Keratinocyte (primary cell): ENCODE data around the gene NCOA7. TPM values are rescaled to one million over a fixed set of nuclear protein-coding genes. Genes with fewer than 3 reads are reported as not detected.

Experiments used
- DNase-seq: peaks from one replicate; pipeline ENCODE4 v3.0.0-alpha.2; 2011; ENCODE audit warnings: low read depth, missing footprints, low spot score
- FAIRE-seq: peaks from 2 replicates; lab custom pipeline; 2011; peaks lifted over from hg19 to GRCh38; lab: Jason Lieb, UNC
- H2AFZ ChIP-seq: 2 replicates; pipeline ENCODE4 v1.6.0; 2012; ENCODE audit warnings: low read length, control low read depth, inconsistent platforms; ENCODE audit not compliant: control insufficient read depth
- H3K27ac ChIP-seq: 2 replicates; pipeline ENCODE4 v1.5.1; 2011; ENCODE audit warnings: low read length; ENCODE audit not compliant: control insufficient read depth, insufficient read depth
- H3K27me3 ChIP-seq: 3 replicates; pipeline ENCODE4 v1.6.0; 2011; ENCODE audit warnings: low read length; ENCODE audit not compliant: control insufficient read depth, insufficient read depth; ENCODE audit errors: extremely low read depth
- H3K36me3 ChIP-seq, 2 experiments: 2 replicates in 1 of 2; 3 replicates in 1 of 2; pipeline ENCODE4 v1.5.1; 2011; ENCODE audit warnings: low read length in 2 of 2, mild to moderate bottlenecking in 1 of 2; ENCODE audit not compliant: control insufficient read depth in 2 of 2, insufficient read depth in 2 of 2; ENCODE audit errors: extremely low read depth in 1 of 2
- H3K4me1 ChIP-seq: 3 replicates; pipeline ENCODE4 v1.5.1; 2011; ENCODE audit warnings: low read length; ENCODE audit not compliant: control insufficient read depth, insufficient read depth; ENCODE audit errors: extremely low read depth
- H3K4me2 ChIP-seq: 3 replicates; pipeline ENCODE4 v1.6.0; 2011; ENCODE audit warnings: low read depth, low read length; ENCODE audit not compliant: control insufficient read depth, insufficient read depth; ENCODE audit errors: extremely low read depth
- H3K4me3 ChIP-seq, 3 experiments: fragments of 200-600 bp in 1 of 3; sonication (generic) in 1 of 3; 2 replicates in 2 of 3; 3 replicates in 1 of 3; pipeline ENCODE4 v1.5.1; 2011 to 2016; ENCODE audit warnings: low read length in 3 of 3, mild to moderate bottlenecking in 3 of 3, control low read depth in 2 of 3, inconsistent platforms in 1 of 3, low read depth in 1 of 3, mixed read lengths in 1 of 3, mixed run types in 1 of 3, moderate library complexity in 1 of 3; ENCODE audit not compliant: control insufficient read depth in 2 of 3, insufficient read depth in 2 of 3; ENCODE audit errors: extremely low read depth in 1 of 3
- H3K79me2 ChIP-seq: 2 replicates; pipeline ENCODE4 v1.6.0; 2012; ENCODE audit warnings: low read length; ENCODE audit not compliant: control insufficient read depth, insufficient read depth
- H3K9ac ChIP-seq: 3 replicates; pipeline ENCODE4 v1.6.0; 2011; ENCODE audit warnings: low read length; ENCODE audit not compliant: control insufficient read depth, insufficient read depth; ENCODE audit errors: extremely low read depth
- H3K9me1 ChIP-seq: 3 replicates; pipeline ENCODE4 v1.6.0; 2011; ENCODE audit warnings: low read length; ENCODE audit not compliant: control insufficient read depth, insufficient read depth; ENCODE audit errors: extremely low read depth
- H3K9me3 ChIP-seq: 2 replicates; pipeline ENCODE4 v1.5.1; 2012; ENCODE audit warnings: low read depth, low read length; ENCODE audit not compliant: control insufficient read depth
- H4K20me1 ChIP-seq: 3 replicates; pipeline ENCODE4 v1.6.0; 2011; ENCODE audit warnings: low read length; ENCODE audit not compliant: control insufficient read depth, insufficient read depth; ENCODE audit errors: extremely low read depth
- EZH2 ChIP-seq: IDR thresholded peaks from one replicate; pipeline ENCODE4 v1.6.1; 2012; ENCODE audit warnings: inconsistent platforms, mild to moderate bottlenecking, low read length, moderate library complexity
- dilution Hi-C: fragments of 300-500 bp; cut with MboI; formaldehyde crosslinking; loops from one replicate; pipeline ENCODE4 v1.7.0; 2020; ENCODE audit warnings: low sequenced_read_pairs; ENCODE audit not compliant: extremely low pct_ligation_motif_present
- polyA plus RNA-seq, 5 experiments: library from polyadenylated mRNA; depleted of rRNA in 3 of 5; stranded (reverse) in 3 of 5; stranded (forward) in 1 of 5; unstranded in 1 of 5; fragments of >200 nt; gene quantifications; 1 replicate in 1 of 5; 2 replicates in 3 of 5; 3 replicates in 1 of 5; pipeline versions ENCODE4 v1.2.1 to v1.2.3, GENCODE V29; 2011 to 2012; ENCODE audit warnings: missing spikeins in 2 of 5, low read depth in 1 of 5, low replicate concordance in 1 of 5
- TF ChIP-seq, protein P1 (sequence below), 3 experiments: IDR thresholded peaks in 1 of 3; conservative IDR thresholded peaks in 1 of 3; optimal IDR thresholded peaks in 1 of 3; 2 replicates in 2 of 3; 3 replicates in 1 of 3; pipeline versions ENCODE3 to v1.5.1; 2011; ENCODE audit warnings: low read length in 3 of 3, mild to moderate bottlenecking in 3 of 3, moderate library complexity in 2 of 3, control low read depth in 1 of 3, inconsistent platforms in 1 of 3; ENCODE audit not compliant: insufficient read depth in 2 of 3; ENCODE audit errors: extremely low read depth in 1 of 3

NCOA7 gene
- polyA plus RNA-seq, 1 donor (not counting 4 experiments of a cell fraction or from before 2014, with no cell fraction given): 20.5 TPM

DNA sequence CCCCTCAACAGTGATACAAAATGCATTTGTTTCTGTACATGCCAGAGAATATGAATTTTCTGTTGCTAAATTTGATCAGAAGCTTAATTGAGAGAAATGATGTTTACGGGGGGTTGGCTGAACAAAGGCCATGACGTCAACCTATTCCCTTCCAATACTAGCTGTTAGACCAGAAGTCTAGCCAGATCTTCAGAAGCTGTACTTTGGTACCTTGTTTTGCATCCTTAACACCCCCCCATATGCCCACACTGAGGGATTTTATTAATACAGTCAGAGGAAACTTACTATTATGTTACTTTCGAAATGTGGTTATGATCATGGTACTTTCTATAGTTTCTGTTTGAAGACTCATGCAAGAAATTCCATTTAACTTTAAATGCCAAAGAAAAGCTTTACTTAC lies 3.1 kb downstream of the NCOA7 start:
- H3K9me3 ChIP-seq: no peaks in the 10 kb centered on the region
- H3K4me3 ChIP-seq: no peak overlapping the region
- dilution Hi-C loops: no loop called here
- H3K4me1 ChIP-seq: peaks cover 44% of the 10 kb centered on the region
- H3K4me2 ChIP-seq: no peak overlapping the region
- DNase-seq (no peak), FAIRE-seq (no peak)
- no peak overlapping the region for H2AFZ ChIP-seq
- peaks cover 5% of the 10 kb centered on the region for H3K79me2 ChIP-seq
- H3K9me1 ChIP-seq: no peaks in the 10 kb centered on the region
- H4K20me1 ChIP-seq: no peaks in the 10 kb centered on the region
- H3K9ac ChIP-seq: no peak overlapping the region
- H3K27ac ChIP-seq: no peak overlapping the region
- no peak for TF ChIP-seq EZH2
- TF ChIP-seq, protein P1, sequence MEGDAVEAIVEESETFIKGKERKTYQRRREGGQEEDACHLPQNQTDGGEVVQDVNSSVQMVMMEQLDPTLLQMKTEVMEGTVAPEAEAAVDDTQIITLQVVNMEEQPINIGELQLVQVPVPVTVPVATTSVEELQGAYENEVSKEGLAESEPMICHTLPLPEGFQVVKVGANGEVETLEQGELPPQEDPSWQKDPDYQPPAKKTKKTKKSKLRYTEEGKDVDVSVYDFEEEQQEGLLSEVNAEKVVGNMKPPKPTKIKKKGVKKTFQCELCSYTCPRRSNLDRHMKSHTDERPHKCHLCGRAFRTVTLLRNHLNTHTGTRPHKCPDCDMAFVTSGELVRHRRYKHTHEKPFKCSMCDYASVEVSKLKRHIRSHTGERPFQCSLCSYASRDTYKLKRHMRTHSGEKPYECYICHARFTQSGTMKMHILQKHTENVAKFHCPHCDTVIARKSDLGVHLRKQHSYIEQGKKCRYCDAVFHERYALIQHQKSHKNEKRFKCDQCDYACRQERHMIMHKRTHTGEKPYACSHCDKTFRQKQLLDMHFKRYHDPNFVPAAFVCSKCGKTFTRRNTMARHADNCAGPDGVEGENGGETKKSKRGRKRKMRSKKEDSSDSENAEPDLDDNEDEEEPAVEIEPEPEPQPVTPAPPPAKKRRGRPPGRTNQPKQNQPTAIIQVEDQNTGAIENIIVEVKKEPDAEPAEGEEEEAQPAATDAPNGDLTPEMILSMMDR (optimal IDR thresholded peaks at IDR 0.05 in 1 of 3, IDR thresholded peaks at IDR 0.05 in 1 of 3, conservative IDR thresholded peaks at IDR 0.05 in 1 of 3; ENCODE audit: extremely low read depth in 1 of 3, insufficient read depth in 2 of 3, low read length in 3 of 3): no peak
- H3K36me3 ChIP-seq: no peaks in the 10 kb centered on the region
- H3K27me3 ChIP-seq: no peaks in the 10 kb centered on the region

DNA sequence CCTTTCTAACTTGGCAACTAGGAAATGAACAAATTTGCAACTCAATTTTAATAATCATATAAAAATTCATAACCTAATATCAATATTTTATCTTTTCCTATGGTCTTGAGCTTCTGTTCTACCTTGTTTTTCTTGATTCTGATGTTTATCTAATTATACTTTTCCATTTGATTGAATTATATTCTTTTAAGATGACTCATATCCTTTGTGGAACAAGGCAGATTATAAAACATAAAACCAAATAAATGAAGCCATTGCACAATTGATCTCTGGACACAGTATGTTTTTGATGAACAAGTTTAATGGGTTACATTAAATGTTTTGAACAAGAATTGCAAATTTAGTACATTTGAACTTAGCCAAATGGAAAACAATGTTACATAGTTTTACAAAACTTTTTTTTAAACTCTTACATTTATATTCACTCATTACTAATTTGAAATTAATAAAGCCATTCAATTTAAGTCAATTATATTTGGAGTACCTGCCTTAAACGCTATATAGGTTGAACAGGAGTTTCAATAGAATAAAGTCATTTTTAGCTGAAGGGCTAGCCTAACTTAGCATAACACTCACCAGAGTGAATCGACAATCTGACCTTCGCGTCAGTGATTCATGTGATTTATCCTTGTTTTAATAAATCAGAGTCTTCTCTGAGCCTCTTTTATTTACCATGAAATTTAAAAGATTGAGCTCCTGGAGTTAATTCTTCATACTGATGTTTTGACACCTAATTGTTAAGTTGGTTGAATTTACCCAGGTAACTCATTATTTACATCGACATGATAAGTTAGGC lies 3.8 kb downstream of the NCOA7 start:
- dilution Hi-C loops: no loop called here
- no peak for DNase-seq
- H3K4me2 ChIP-seq: peak overlapping the region; percentile 17
- TF ChIP-seq EZH2: no peak
- TF ChIP-seq, protein P1 (optimal IDR thresholded peaks at IDR 0.05 in 1 of 3, IDR thresholded peaks at IDR 0.05 in 1 of 3, conservative IDR thresholded peaks at IDR 0.05 in 1 of 3; ENCODE audit: extremely low read depth in 1 of 3, insufficient read depth in 2 of 3, low read length in 3 of 3): no peak
- H3K36me3 ChIP-seq: no peaks in the 10 kb centered on the region
- no peaks in the 10 kb centered on the region for H4K20me1 ChIP-seq
- H3K27ac ChIP-seq: no peak overlapping the region
- no peak overlapping the region for H3K4me3 ChIP-seq
- peaks cover 5% of the 10 kb centered on the region for H3K79me2 ChIP-seq
- no peak for FAIRE-seq
- no peaks in the 10 kb centered on the region for H3K9me3 ChIP-seq
- H3K27me3 ChIP-seq: no peaks in the 10 kb centered on the region
- peaks cover 42% of the 10 kb centered on the region for H3K4me1 ChIP-seq
- no peak overlapping the region for H3K9ac ChIP-seq
- no peak overlapping the region for H2AFZ ChIP-seq
- H3K9me1 ChIP-seq: no peaks in the 10 kb centered on the region
